ENCODE results near the gene RING1.

DNA sequence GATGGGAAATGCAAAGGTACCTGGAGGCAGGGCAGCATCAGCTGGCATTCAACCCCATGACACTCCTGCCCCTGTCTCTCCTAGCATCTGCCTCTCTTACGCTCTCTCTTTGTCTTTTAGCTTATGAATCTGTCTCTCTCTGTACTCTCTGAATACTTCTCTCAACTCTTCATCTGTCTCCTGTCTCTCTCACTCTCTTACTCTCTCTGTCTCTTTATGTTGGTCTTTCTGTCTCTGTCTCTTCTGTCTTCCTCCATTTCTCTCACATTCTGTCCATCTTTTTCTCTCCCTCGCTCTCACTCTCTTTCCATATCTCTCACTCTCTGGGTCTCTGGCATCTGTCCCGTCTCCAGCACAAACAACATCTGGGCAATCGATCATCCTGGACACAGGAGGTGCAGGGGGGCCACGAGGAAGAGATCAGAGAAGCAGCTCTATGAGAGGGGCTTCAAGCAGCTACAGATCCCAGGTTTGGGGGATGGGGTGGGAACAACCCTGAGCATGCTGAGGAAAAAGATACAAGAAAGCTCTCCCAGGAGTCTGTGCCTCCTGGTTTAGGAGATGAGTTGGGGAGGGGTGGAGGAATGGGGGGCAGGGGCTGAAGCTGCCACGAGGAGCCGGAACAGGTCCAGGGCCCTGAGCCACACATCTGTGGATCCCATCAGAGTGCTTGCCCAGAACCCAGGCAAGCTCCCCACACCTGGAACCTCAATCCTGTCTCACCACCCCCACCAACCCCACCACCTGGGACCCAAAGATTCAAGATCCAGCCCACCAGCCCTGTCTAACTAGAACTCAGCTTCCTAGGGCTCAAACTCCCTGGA, 18.5 kb upstream of the RING1 start:
- TF ChIP-seq, protein P1, sequence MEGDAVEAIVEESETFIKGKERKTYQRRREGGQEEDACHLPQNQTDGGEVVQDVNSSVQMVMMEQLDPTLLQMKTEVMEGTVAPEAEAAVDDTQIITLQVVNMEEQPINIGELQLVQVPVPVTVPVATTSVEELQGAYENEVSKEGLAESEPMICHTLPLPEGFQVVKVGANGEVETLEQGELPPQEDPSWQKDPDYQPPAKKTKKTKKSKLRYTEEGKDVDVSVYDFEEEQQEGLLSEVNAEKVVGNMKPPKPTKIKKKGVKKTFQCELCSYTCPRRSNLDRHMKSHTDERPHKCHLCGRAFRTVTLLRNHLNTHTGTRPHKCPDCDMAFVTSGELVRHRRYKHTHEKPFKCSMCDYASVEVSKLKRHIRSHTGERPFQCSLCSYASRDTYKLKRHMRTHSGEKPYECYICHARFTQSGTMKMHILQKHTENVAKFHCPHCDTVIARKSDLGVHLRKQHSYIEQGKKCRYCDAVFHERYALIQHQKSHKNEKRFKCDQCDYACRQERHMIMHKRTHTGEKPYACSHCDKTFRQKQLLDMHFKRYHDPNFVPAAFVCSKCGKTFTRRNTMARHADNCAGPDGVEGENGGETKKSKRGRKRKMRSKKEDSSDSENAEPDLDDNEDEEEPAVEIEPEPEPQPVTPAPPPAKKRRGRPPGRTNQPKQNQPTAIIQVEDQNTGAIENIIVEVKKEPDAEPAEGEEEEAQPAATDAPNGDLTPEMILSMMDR (IDR thresholded peaks at IDR 0.05; ENCODE audit: low read length) = no peak
- TF ChIP-seq EZH2 (IDR thresholded peaks at IDR 0.05; ENCODE audit: borderline replicate concordance, low read length) = no peak
